K562 (cell line): ENCODE results near the gene VRK1. TPM values are rescaled to one million over a fixed set of nuclear protein-coding genes. Genes with fewer than 3 reads are reported as not detected.

Experiments used
- HDAC2 ChIP-seq: fragments of 450-650 bp; IDR thresholded peaks from 2 replicates; pipeline ENCODE4 v1.6.1; 2016; ENCODE audit warnings: mild to moderate bottlenecking
- polyA plus RNA-seq, 8 experiments: library from polyadenylated mRNA; depleted of rRNA in 4 of 8; stranded (reverse) in 5 of 8; unstranded in 3 of 8; fragments of >200 nt; fragmentation: Nextera tagmentation in 2 of 8; fragmentation: Illumina TruSeq in 1 of 8; extraction: Ambion mirVana in 2 of 8; extraction: Trizol in 1 of 8; gene quantifications; 2 replicates each; pipeline versions ENCODE4 v1.2.1 to v1.2.3, GENCODE V29; 2011 to 2014; ENCODE audit warnings: inconsistent platforms in 1 of 8, missing spikeins in 1 of 8
- total RNA-seq, 7 experiments: library from RNA; depleted of rRNA in 6 of 7; stranded (reverse); fragments of >200 nt in 6 of 7; fragmentation: Illumina TruSeq in 2 of 7; extraction: Trizol in 2 of 7; gene quantifications; 2 replicates each; pipeline versions ENCODE4 v1.2.1 to v1.2.3, GENCODE V29; 2011 to 2021; ENCODE audit warnings: low replicate concordance in 1 of 7
- TF ChIP-seq, protein P1 (sequence below), 2 experiments: fragments of 450-650 bp in 1 of 2; sonication (generic) in 1 of 2; formaldehyde crosslinking in 1 of 2; IDR thresholded peaks; 2 replicates each; pipeline versions ENCODE4 v1.7.1 to v1.9.0; 2016 to 2022; ENCODE audit warnings: inconsistent platforms in 1 of 2, mild to moderate bottlenecking in 1 of 2, missing genetic modification reagents in 1 of 2

VRK1 gene
- total and polyA plus RNA-seq, 9 of the 15 experiments (the other 6 are each of a cell fraction or from before 2014, with no cell fraction given), result 83.6 to 177 (median 116) TPM

DNA sequence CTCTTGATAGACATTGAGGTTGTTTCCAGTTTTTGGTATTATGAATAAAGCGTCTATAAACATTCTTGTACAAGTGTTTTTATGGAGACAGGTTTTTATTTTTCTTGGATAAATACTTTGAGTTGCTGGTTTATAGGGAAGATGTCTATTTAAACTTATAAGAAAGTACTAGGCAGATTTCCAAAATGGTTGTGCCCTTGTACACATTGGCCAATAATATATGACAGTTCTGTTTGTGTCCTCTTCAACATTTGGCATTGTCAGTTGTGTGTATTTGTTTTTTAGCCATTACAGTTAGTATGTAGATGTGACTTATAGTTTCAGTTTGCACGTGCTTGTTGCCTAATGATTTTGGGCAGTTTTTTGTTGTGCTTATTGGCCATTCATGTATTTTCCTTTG is 42.1 kb downstream of the VRK1 start (continued):
- TF ChIP-seq, protein P1, sequence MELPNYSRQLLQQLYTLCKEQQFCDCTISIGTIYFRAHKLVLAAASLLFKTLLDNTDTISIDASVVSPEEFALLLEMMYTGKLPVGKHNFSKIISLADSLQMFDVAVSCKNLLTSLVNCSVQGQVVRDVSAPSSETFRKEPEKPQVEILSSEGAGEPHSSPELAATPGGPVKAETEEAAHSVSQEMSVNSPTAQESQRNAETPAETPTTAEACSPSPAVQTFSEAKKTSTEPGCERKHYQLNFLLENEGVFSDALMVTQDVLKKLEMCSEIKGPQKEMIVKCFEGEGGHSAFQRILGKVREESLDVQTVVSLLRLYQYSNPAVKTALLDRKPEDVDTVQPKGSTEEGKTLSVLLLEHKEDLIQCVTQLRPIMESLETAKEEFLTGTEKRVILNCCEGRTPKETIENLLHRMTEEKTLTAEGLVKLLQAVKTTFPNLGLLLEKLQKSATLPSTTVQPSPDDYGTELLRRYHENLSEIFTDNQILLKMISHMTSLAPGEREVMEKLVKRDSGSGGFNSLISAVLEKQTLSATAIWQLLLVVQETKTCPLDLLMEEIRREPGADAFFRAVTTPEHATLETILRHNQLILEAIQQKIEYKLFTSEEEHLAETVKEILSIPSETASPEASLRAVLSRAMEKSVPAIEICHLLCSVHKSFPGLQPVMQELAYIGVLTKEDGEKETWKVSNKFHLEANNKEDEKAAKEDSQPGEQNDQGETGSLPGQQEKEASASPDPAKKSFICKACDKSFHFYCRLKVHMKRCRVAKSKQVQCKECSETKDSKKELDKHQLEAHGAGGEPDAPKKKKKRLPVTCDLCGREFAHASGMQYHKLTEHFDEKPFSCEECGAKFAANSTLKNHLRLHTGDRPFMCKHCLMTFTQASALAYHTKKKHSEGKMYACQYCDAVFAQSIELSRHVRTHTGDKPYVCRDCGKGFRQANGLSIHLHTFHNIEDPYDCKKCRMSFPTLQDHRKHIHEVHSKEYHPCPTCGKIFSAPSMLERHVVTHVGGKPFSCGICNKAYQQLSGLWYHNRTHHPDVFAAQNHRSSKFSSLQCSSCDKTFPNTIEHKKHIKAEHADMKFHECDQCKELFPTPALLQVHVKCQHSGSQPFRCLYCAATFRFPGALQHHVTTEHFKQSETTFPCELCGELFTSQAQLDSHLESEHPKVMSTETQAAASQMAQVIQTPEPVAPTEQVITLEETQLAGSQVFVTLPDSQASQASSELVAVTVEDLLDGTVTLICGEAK (IDR thresholded peaks at IDR 0.05), result no peak
- TF ChIP-seq, protein P1 (CRISPR knock-in tag; IDR thresholded peaks at IDR 0.05), result no peak
- no peak for TF ChIP-seq HDAC2
